ENCODE measurements around the gene FXYD3.
"Not testable (repeated sequence)": the region's sequence is repeated elsewhere in the genome, so short reads cannot be mapped to it uniquely, and the experiment has no call there.

FXYD3 gene

GRCh38 chr19:35140962-35141836, 25.6 kb downstream of the FXYD3 start:
- no peak for DNase-seq (ENCODE audit: low read depth, low spot score)

- DNase-seq (ENCODE audit: low read depth, low spot score): no peak
Measured at GRCh38 chr19:35141837-35142605, 26.4 kb downstream of the FXYD3 start.

- no peak for DNase-seq (ENCODE audit: low read depth, low spot score)
Measured at GRCh38 chr19:35142606-35143230, 27.1 kb downstream of the FXYD3 start.

- DNase-seq (ENCODE audit: low read depth, low spot score): no peak
Measured at GRCh38 chr19:35143231-35143715, 27.6 kb downstream of the FXYD3 start, which contains the start of gene FXYD7. FXYD7 (plus strand) TSS chr19:35143255; CDS start chr19:35143334, 79 bp downstream.

GRCh38 chr19:35143818-35144217, 28.2 kb downstream of the FXYD3 start:
- DNase-seq (ENCODE audit: low read depth, low spot score): no peak

GRCh38 chr19:35144259-35144599, 28.6 kb downstream of the FXYD3 start:
- DNase-seq (ENCODE audit: low read depth, low spot score): no peak

DNA sequence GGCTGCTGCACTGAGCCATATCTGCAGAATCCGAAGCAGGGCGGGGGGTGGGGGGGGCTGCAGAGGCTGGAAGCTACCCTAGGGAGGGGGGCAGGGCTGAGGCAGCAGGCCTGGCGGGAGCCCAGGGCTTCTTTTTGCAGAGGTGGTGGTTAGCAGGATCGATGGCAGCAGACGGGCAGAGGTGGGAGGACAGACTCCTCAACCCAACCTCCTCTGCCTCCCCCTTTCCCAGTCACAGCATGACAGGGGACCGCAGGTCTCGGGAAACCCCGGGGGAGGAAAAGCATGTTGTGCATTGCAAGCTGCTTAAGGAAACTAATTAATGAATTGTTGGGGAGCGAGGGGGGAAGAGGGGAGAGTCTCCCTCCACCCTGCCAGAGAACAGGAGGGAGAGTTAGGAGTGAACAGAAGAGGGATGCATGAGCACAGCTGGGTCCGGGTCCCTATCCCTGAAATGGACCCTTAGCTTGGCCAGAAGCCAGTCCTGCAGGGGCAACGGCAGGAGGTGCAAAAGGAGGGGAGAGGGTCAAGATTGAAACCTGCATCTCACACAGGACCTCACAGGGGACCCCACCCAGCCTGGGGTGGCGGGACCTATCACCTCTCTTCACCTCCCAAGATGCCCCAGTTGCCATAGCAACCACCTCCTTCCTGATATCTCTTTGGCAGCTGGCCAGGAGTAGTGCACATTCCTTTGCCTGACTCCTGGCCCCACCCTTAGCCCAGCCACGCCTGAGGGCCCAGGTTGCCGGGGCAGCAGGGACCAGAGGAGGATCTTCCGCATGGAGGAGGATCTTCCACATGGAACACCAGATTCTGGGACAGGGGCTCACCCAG, 29.2 kb downstream of the FXYD3 start:
- DNase-seq (ENCODE audit: low read depth, low spot score): no peak

GRCh38 chr19:35146746-35147459, 31.3 kb downstream of the FXYD3 start:
- DNase-seq (ENCODE audit: low read depth, low spot score): no peak

DNA sequence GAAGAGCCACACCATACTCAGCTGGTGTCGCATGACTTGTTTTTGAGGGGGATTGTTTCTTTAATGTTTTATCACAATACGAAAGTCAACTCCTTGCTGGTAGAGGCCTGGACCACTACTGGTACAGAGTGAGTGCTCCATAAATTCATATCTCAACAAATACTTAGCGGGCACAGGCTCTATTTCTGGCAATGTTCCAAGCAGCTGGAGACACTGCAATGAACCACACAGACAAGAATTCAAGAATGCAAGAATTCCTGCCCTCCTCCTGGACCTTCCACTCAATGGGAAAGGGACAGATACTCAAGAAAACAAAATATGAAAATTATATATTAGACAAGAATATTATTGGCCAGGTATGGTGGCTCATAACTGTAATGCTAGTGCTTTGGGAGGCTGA, 33.8 kb downstream of the FXYD3 start:
- no peak for DNase-seq (ENCODE audit: low read depth, low spot score)

DNA sequence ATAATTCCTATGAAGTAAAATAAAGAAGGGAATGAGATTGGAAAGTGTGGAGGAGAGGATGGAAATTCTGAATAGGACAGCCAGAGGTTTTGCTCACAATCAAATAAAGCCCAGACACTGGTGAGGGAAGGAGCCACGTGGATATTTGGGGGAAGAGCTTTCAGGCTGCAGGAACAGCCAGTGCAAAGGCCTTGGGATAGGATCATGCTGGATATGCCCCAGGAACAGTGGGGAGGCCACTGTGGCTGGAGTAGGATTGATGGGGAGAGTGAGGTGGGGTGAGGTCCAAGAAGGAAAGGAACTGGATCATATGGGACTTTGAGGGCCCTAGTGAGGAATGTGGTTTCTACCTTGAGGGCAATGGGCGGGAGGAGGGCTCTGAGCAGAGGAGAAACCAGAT, 34.8 kb downstream of the FXYD3 start:
- no peak for DNase-seq (ENCODE audit: low read depth, low spot score)

- DNase-seq (ENCODE audit: low read depth, low spot score): no peak
Measured at GRCh38 chr19:35151273-35152065, 35.8 kb downstream of the FXYD3 start.

- not testable (repeated sequence) for DNase-seq (ENCODE audit: low read depth, low spot score)
Measured at GRCh38 chr19:35153129-35153522, 37.5 kb downstream of the FXYD3 start.

GRCh38 chr19:35153701-35154524, 38.3 kb downstream of the FXYD3 start:
- DNase-seq (ENCODE audit: low read depth, low spot score): no peak

GRCh38 chr19:35154525-35155406, 39.1 kb downstream of the FXYD3 start, which contains the start of gene FXYD5:
FXYD5 (plus strand) TSS chr19:35154735; CDS start chr19:35155551, 816 bp downstream.
- DNase-seq (ENCODE audit: low read depth, low spot score): no peak

DNA sequence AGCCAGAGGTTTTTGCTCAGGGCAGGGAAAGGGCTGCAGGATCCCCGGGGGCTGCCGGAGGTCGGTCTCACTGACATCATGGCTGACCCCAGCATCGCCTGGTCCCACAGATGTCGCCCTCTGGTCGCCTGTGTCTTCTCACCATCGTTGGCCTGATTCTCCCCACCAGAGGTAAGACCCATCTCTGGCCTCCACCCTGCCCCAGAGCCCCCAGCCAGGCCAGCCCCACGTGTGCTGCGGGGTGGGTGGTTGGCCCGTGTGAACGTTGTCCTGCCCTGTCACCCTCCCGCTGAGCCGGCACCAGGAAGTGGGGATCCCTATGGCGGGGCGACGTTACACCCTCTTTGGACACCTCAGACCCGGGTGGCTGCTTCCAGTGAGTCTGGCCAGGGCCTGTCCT, 39.8 kb downstream of the FXYD3 start:
- DNase-seq (ENCODE audit: low read depth, low spot score): no peak

DNA sequence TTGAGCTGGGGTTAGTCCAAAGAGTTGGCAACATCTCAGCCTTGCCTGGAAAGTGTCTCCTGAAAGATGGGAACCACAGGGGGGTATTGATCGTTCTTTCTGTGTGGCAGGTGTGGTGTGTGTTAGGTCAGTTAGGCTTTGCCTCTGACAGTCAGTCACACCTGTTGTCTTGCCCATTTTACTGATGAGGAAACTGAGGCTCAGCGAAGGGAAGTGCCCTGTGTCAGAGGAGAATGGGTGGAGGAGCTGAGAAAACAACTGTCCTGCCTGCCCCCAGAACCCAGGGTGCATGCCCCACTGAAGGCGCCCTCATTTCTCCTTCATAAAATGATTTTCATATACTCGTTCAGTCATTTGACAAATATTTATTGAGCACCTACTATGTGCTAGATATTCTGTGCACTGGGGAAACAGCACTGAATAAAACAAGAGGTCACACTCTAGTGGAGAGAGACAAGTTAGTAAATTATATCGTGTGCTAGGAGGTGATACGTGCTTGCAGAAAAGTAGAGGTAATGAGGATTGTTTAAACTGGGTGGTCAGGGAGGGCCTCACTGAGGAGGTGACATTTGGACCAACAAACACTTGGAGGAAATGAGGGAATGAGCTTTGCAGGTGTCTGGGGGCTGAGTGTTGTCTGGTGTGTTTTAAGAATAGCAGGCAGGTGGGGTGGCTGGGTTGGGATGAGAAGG, 40.5 kb downstream of the FXYD3 start:
- DNase-seq (ENCODE audit: low read depth, low spot score): no peak

DNA sequence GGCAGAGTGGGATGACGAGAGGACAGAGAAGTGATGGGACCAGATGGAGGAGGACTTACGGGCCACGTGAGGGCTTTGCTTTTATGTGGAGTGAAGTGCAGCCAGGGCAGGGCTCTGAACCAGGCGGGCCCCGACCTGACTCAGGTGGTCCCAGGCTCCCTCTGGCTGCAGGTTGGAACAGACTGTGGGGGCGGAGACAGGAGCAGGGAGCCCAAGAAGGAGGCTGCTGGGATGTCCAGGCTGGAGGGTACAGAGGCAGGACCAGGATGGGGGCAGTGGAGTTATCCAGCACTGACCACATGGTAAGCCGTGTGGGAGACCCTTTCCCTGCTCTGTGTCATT, 41.0 kb downstream of the FXYD3 start:
- no peak for DNase-seq (ENCODE audit: low read depth, low spot score)

All from smooth muscle cell of the brain vasculature (primary cell).